Stimulated activated naive CD8-positive, alpha-beta T cell treated with anti-CD3 and anti-CD28 coated beads, Interleukin-15, Interleukin-2, amounts not matched to agents 100 ng/mL and 50 ng/mL, for 24 hours (primary cell): Measurements from ENCODE around the gene FXYD4.
A peak's percentile ranks its signal among the peaks of the same experiment; 100 is the strongest.
"Not testable (repeated sequence)": the region's sequence is repeated elsewhere in the genome, so short reads cannot be mapped to it uniquely, and the experiment has no call there.

Source experiments
- H3K27ac Mint-ChIP-seq: one replicate; pipeline ENCODE4 v1.8.0; 2021; ENCODE audit warnings: mild to moderate bottlenecking, mixed read lengths
- H3K27me3 Mint-ChIP-seq: one replicate; pipeline ENCODE4 v1.8.0; 2021; ENCODE audit warnings: mixed read lengths
- H3K36me3 Mint-ChIP-seq: one replicate; pipeline ENCODE4 v1.8.0; 2021; ENCODE audit warnings: low read depth, mixed read lengths
- H3K4me1 Mint-ChIP-seq: one replicate; pipeline ENCODE4 v1.8.0; 2021; ENCODE audit warnings: low read depth, mixed read lengths
- H3K4me3 Mint-ChIP-seq: one replicate; pipeline ENCODE4 v1.8.0; 2021; ENCODE audit warnings: mild to moderate bottlenecking, mixed read lengths
- H3K9me3 Mint-ChIP-seq: one replicate; pipeline ENCODE4 v1.8.0; 2021; ENCODE audit warnings: mixed read lengths

The FXYD4 gene

DNA sequence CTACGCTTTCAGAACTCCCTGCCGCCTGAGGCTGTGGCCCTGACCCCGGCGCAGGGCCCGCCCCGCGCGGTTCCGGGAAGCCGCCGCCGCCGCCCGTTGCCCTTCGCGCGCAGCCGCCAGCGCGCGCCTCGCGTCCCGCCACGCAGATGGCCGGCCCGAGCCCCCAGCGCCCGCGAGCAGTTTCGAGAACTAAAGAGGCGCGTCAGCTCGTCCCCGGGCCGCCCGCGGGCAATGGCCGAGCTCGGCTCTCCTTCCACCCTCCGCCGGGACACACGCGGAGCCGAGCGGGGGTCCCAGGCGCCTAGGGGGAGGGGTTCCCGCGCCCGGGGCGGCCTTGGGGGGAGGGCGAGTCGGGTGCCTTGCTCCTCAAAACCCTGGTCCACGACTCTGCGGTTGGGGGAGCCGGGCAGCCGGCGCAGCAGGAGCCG lies 35.7 kb downstream of the FXYD4 start:
- peaks cover 44% of the 10 kb centered on the region for H3K4me1 Mint-ChIP-seq
- H3K27ac Mint-ChIP-seq: peak overlapping the region; percentile 100
- H3K4me3 Mint-ChIP-seq: peak overlapping the region; percentile 93
- H3K36me3 Mint-ChIP-seq: peaks cover 56% of the 10 kb centered on the region
- no peaks in the 10 kb centered on the region for H3K9me3 Mint-ChIP-seq
- H3K27me3 Mint-ChIP-seq: no peaks in the 10 kb centered on the region

DNA sequence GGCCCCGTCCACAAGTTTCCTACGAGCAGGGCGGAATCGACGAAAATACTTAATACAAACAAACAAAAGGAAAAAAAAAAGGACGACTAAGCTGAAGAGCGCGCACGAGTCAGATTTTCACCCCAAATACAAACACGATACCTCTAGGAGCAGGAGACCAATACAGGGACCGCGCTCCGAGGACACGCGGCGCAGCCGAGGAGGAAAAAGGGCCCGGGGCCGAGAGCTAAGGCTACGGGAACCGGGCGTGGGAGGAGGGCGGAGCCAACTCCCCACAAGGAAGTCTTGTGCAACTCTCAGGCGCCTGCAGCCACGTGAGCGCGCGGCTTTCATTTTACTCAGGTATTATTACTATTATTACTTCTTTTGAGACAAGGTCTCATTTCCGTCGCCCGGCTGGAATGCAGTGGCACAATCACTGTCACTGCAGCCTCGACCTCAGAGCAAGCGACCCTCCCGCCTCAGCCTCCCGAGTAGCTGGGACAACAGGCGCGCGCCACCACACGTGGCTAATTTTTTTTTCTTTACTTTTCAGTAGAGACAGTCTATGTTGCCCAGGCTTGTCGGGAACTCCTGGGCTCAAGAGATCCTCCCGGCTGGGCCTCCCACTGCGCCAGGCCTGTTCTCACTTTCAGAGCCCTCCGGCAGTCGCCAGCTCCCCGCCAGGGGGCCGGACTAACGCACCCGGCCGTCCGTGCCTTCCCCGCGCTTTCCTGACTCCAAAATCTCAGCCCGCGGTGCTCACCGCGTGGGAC lies 36.3 kb downstream of the FXYD4 start:
- H3K4me1 Mint-ChIP-seq: peaks cover 39% of the 10 kb centered on the region
- H3K27me3 Mint-ChIP-seq: no peaks in the 10 kb centered on the region
- H3K36me3 Mint-ChIP-seq: peaks cover 50% of the 10 kb centered on the region
- H3K4me3 Mint-ChIP-seq: peak overlapping the region; percentile 93
- H3K9me3 Mint-ChIP-seq: no peaks in the 10 kb centered on the region
- H3K27ac Mint-ChIP-seq: peak overlapping the region; percentile 100

DNA sequence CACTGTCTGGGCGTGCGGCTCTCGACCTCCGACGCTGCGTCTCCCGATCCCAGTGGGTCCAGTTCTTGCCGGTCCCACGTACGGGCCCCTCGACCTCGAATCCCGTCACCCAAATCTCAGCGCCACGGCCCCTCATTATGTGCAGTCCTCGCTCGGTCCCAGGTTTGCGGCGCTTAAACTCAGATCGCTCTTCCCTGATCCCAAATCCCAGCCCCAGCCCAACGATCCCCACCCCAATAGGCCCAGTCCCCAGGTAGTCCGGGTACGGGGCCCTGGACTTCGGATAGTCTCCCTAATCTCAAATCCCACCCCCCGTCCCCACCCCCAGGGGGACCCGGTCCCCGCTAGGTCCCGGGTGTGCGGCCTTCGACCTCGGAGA lies 36.9 kb downstream of the FXYD4 start:
- H3K4me1 Mint-ChIP-seq: peaks cover 33% of the 10 kb centered on the region
- peak overlapping the region; percentile 93 for H3K4me3 Mint-ChIP-seq
- no peaks in the 10 kb centered on the region for H3K27me3 Mint-ChIP-seq
- no peaks in the 10 kb centered on the region for H3K9me3 Mint-ChIP-seq
- peak overlapping the region; percentile 100 for H3K27ac Mint-ChIP-seq
- H3K36me3 Mint-ChIP-seq: peaks cover 44% of the 10 kb centered on the region

DNA sequence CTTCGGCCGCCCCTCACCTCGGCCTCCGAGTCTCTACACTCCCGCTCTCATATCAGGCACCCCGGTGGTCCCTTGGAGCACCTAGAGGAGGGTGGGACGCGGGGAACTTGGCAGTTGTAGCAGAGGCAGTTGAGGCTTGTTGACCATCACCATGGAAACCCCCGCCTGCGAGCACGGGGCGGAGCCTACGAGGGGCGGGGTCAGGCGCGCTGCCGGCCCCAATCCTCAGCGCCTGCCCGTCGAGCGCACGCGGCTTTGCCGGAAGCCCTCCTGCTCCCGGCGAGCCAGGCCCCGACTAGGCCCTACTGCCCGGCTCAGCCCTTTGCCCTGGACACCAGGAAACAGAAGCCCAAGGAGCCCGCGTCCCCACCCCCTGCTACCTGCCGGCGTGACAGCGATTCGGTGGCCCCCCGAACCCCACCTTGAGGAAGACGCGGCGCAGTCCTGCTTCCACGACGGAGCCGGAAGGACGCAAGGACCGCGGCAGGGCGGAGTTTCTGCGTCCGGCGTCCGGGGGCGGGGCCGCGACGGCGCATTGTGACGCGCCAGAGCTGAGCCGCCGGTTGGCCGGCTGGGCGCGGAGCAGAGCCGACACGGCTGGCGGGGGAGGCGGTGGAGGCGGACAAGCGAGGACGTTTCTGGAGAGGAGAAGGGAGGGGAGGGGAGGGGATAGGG lies 37.4 kb downstream of the FXYD4 start, which contains the start of gene HNRNPF:
Gene HNRNPF (minus strand): TSS at position 477 of the 675 bp plus-strand sequence. CDS start 21,302 bp downstream, outside the sequence.
- Mint-ChIP-seq H3K36me3 (peaks cover 40% of the 10 kb centered on the region), H3K4me1 (peaks cover 28% of the 10 kb centered on the region), H3K27ac (peak within 1 kb of the TSS; percentile 100), H3K4me3 (peak within 1 kb of the TSS; percentile 93), H3K27me3 (no peaks in the 10 kb centered on the region), H3K9me3 (no peaks in the 10 kb centered on the region)

DNA sequence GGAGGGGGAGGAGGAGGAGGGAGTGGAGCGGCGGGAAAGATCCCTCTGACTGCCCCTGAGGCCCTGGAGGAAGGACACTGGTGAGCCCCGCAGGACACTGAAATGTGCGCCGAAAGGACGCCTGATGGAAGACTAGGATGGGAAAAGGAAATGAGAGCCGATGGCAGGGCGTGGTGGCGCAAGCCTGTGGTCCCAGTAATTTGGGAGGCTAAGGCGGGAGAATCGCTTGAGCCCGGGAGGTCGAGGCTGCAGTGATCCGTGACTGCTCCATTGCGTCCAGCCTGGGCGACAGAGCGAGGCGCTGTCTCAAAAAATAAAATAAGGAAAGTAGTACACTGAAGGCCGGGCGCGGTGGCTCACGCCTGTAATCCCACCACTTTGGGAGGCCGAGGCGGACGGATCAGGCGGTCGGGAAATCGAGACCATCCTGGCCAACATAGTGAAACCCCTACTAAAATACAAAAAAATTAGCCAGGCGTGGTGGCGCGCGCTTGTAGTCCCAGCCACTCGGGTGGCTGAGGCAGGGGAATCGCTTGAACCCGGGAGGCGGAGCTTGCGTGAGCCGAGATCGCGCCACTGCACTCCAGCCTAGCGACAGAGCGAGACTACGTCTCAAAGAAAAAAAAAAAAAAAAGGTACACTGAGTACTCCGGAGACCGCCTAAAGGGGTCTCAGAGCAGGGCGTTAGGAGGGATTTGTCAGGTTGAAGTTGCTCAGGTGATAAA lies 38.1 kb downstream of the FXYD4 start:
- Mint-ChIP-seq H3K27ac (peak overlapping the region; percentile 99), H3K4me1 (peaks cover 21% of the 10 kb centered on the region), H3K4me3 (peak overlapping the region; percentile 93), H3K27me3 (no peaks in the 10 kb centered on the region), H3K36me3 (peaks cover 33% of the 10 kb centered on the region), H3K9me3 (no peaks in the 10 kb centered on the region)

DNA sequence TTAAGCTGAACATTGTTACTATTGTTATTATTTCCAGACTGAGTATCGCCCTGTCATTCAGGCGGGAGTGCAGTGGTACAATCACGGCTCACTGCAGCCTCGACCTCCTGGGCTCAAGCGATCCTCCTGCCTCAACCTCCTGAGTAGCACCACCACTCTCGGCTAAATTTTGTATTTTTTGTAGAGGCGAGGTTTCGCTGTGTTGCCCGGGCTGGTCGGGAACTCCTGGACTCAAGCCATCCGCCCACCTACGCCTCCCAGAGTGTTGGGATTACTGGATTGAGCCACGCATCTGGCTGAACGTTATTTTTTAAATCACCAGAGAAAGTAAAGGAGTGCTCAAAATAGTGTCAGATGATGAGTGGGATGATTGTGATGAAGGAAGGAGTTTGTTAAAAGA lies 38.9 kb downstream of the FXYD4 start:
- H3K9me3 Mint-ChIP-seq: no peaks in the 10 kb centered on the region
- no peaks in the 10 kb centered on the region for H3K27me3 Mint-ChIP-seq
- peak overlapping the region; percentile 93 for H3K4me3 Mint-ChIP-seq
- H3K36me3 Mint-ChIP-seq: peaks cover 26% of the 10 kb centered on the region
- peak overlapping the region; percentile 99 for H3K27ac Mint-ChIP-seq
- H3K4me1 Mint-ChIP-seq: peaks cover 17% of the 10 kb centered on the region

DNA sequence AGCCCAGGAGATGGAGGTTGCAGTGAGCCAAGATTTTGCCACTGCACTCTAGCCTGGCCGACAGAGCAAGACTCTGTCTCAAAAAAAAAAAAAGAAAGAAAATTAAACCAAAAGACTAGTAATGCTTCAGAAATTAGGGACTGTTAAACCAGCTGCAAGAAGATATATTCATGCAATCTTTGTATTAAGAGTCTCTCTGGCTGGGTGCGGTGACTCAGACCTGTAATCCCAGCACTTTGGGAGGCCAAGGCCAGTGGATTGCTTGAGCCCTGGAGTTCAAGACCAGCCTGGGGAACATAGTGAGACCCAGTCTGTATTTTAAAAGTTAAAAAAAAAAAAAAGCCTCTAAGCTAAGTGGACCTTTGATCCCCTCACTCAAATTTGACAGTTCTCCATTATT lies 40.1 kb downstream of the FXYD4 start:
- Mint-ChIP-seq H3K27ac (no peak overlapping the region), H3K36me3 (peaks cover 14% of the 10 kb centered on the region), H3K4me3 (no peak overlapping the region), H3K9me3 (no peaks in the 10 kb centered on the region), H3K4me1 (peaks cover 15% of the 10 kb centered on the region), H3K27me3 (no peaks in the 10 kb centered on the region)

DNA sequence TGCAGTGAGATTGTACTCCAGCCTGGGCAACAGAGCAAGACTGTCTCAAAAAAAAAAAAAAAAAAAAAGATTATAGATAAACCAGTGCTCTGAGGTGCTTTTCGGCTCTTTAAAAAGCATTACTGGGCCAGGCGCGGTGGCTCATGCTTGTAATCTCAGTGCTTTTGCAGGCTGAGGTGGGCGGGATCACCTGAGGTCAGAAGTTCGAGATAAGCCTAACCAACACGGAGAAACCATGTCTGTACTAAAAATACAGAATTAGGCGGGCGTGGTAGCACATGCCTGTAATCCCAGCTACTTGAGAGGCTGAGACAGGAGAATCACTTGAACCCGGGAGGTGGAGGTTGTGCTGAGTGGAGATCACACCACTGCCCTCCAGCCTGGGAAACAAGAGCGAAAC lies 44.1 kb downstream of the FXYD4 start:
- Mint-ChIP-seq H3K4me3 (no peak overlapping the region), H3K36me3 (no peaks in the 10 kb centered on the region), H3K27ac (no peak overlapping the region), H3K4me1 (peaks cover 33% of the 10 kb centered on the region), H3K9me3 (no peaks in the 10 kb centered on the region), H3K27me3 (no peaks in the 10 kb centered on the region)

DNA sequence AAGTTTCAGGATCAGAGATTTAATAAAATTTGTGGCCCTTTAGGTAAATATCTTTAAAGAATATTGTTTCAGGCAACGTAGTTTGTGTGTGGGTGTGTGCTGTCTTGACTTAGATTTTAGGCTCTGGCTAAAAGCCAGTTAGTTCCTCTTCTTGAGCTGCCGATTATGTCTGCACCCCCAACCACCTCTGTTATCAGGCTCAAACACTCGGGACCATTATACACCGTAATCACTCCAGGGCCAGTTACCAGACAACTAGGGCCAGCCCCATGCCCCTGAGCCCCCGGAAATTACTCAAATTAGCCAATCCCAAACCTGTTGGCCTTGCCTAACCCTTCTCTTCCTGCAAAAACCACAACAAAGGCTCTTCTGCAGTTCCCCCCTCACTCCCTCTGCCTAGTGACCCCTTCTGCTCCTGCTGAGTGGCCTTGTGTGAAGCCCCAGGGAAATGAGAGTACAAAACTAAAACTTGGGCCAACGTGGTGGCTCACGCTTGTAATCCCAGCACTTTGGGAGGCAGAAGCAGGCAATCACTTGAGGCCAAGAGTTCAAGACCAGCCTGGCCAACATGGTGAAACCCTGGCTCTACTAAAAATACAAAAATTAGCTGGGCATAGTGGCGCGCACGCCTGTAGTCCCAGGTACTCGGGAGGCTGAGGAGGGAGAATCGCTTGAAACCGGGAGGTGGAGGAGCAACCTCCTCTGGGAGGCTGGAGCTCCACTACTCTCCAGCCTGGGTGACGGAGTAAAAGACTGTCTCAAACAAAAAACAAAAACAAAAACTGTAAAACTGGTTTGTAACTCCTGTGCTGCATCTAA lies 46.7 kb downstream of the FXYD4 start:
- Mint-ChIP-seq H3K27me3 (no peaks in the 10 kb centered on the region), H3K36me3 (no peaks in the 10 kb centered on the region), H3K27ac (peak overlapping the region; percentile 95), H3K4me3 (peak overlapping the region; percentile 42), H3K4me1 (peaks cover 47% of the 10 kb centered on the region), H3K9me3 (no peaks in the 10 kb centered on the region)

DNA sequence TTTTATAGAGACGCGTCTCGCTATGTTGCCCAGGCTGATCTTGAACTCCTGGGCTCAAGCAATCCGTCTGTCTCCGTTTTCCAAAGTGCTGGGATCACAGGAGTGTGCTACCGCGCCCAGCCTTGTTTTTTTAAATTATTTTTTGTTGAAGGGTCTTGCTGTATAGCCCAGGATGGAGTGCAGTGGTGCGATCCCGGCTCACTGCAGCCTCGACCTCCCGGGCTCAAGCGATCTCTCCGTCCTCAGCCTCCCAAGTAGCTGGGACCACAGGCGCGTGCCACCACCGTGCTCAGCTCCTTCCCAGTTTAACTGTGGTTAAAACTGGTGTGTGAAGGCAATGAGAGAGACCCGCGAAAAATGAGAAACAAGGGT lies 48.5 kb downstream of the FXYD4 start:
- Mint-ChIP-seq H3K4me3 (peak overlapping the region; percentile 69), H3K36me3 (no peaks in the 10 kb centered on the region), H3K9me3 (no peaks in the 10 kb centered on the region), H3K4me1 (peaks cover 48% of the 10 kb centered on the region), H3K27me3 (no peaks in the 10 kb centered on the region), H3K27ac (peak overlapping the region; percentile 95)

DNA sequence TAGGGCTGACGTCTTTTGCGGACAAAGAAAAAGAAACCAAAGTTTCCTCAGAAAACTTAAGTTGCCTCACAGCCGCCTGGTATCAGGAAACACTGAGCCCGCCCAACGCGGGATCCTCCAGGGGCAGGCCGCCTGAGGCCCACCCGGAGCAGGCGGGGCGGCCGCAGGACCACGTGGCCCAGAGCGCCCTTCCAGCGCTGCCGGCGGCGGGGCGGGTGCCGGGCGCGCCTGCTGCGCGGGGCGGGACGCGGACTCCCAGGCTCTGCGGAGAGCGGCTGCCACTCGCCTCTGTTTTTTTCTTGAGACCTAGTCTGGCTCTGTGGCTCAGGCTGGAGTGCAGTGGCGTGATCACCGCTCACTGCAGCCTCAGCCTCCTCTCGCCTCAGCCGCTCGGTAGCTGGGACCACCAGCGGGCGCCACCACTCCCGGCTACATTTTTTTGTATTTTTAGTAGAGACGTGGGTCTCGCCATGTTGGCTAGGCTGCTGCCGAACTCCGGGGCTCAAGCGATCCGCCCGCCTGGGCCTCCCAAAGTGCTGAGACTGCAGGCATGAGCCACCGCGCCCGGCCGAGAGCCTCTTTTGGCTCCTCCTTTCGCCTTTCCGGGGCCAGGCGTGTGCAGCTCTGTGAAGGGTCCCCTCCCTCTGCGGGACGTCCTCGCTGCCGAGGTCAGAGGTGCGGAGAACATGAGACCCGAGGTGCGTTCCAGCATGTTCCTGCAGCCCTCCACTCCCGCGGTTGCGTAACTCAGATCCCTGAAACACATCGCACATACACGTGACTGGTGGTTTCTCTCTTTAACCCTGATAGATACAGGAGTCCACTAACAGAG lies 49.1 kb downstream of the FXYD4 start:
- Mint-ChIP-seq H3K27me3 (no peaks in the 10 kb centered on the region), H3K36me3 (no peaks in the 10 kb centered on the region), H3K27ac (peak overlapping the region; percentile 99), H3K4me3 (peak overlapping the region; percentile 89), H3K9me3 (no peaks in the 10 kb centered on the region), H3K4me1 (peaks cover 51% of the 10 kb centered on the region)

DNA sequence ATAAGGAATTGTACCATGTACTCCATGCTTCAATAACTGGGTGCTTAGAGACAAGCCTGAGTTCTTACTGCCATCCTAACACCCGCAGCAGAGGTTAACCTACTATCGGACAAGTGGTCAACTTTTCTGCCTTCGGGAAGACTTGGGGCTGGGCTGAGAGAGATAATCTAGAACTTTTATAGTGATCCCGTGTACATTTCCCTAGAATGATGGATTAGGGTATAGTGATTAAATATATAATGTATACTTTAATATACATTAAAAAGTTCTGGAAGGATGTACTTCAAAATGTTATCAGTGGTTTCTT lies 49.7 kb downstream of the FXYD4 start:
- Mint-ChIP-seq H3K4me1 (peaks cover 57% of the 10 kb centered on the region), H3K27me3 (no peaks in the 10 kb centered on the region), H3K9me3 (no peaks in the 10 kb centered on the region), H3K4me3 (peak overlapping the region; percentile 89), H3K27ac (peak overlapping the region; percentile 99), H3K36me3 (no peaks in the 10 kb centered on the region)

DNA sequence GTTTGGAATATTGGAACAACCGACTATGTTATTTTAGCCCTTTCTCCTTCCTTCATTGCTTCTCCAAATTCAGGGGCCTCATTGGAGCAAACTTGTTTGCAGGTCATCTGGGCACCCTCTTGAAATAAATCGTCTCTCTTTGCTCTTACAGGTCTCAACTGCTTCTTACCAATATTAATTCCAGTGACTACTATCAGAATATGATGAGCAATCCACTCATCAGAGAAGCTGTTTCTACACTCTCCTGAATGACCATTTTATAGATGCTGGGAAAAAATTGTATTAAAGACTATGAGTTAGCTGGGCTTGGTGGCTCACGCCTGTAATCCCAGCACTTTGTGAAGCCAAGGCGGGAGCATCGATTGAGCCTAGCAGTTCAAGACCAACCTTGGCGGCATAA lies 50.1 kb downstream of the FXYD4 start:
- Mint-ChIP-seq H3K9me3 (no peaks in the 10 kb centered on the region), H3K4me1 (peaks cover 57% of the 10 kb centered on the region), H3K4me3 (peak overlapping the region; percentile 63), H3K36me3 (no peaks in the 10 kb centered on the region), H3K27me3 (no peaks in the 10 kb centered on the region), H3K27ac (peak overlapping the region; percentile 75)

DNA sequence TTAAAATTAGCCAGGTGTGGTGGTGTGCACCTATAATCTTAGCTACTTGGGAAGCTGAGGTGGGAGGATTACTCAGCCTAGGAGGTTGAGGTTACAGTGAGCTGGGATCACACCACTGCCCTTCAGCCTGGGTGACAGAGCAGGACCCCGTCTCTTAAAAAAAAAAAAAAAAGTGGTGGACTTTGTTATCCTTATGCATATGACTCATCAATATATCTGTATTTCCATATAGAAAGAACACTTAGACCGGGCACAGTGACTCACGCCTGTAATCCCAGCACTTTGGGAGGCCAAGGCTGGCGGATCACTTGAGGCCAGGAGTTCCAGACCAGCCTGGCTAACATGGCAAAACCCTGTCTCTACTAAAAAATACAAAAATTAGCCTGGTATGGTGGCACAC lies 50.5 kb downstream of the FXYD4 start:
- Mint-ChIP-seq H3K27ac (peak overlapping the region; percentile 75), H3K4me3 (peak overlapping the region; percentile 63), H3K4me1 (peaks cover 57% of the 10 kb centered on the region)
- H3K9me3 Mint-ChIP-seq, H3K36me3 Mint-ChIP-seq, H3K27me3 Mint-ChIP-seq: not testable (repeated sequence)
